Neural progenitor cell (in vitro differentiated cells): ENCODE results near the gene PAX5.
"Not testable (repeated sequence)": the region's sequence is repeated elsewhere in the genome, so short reads cannot be mapped to it uniquely, and the experiment has no call there.

Experiments used
- CTCF ChIP-seq: fragments of 200-600 bp; sonication (generic); IDR thresholded peaks from 2 replicates; pipeline ENCODE4 v1.5.1; 2017; ENCODE audit warnings: antibody characterized with exemption, mild to moderate bottlenecking
- EZH2 ChIP-seq: fragments of 200-600 bp; sonication (generic); IDR thresholded peaks from 2 replicates; pipeline ENCODE4 v1.6.1; 2017; ENCODE audit warnings: antibody characterized with exemption, mild to moderate bottlenecking, moderate library complexity
- EZH2phosphoT487 ChIP-seq: fragments of 200-600 bp; sonication (generic); IDR thresholded peaks from 2 replicates; pipeline ENCODE4 v1.6.1; 2017; ENCODE audit warnings: antibody characterized with exemption

GRCh38 chr9:37074790-37075189 is 40.7 kb upstream of the PAX5 start:
- TF ChIP-seq CTCF, EZH2, EZH2phosphoT487: not testable (repeated sequence)
